ENCODE results near the gene ACAD9. TPM values are rescaled to one million over a fixed set of nuclear protein-coding genes. Genes with fewer than 3 reads are reported as not detected.
"Not testable (repeated sequence)": the region's sequence is repeated elsewhere in the genome, so short reads cannot be mapped to it uniquely, and the experiment has no call there.

ACAD9 gene
- total RNA-seq, 1 donor from 2014 or later: 45.6 TPM

GRCh38 chr3:128889139-128889894, 9.9 kb downstream of the ACAD9 start:
- DNase-seq (ENCODE audit: extremely low read depth, low read depth, low spot score): no peak

DNA sequence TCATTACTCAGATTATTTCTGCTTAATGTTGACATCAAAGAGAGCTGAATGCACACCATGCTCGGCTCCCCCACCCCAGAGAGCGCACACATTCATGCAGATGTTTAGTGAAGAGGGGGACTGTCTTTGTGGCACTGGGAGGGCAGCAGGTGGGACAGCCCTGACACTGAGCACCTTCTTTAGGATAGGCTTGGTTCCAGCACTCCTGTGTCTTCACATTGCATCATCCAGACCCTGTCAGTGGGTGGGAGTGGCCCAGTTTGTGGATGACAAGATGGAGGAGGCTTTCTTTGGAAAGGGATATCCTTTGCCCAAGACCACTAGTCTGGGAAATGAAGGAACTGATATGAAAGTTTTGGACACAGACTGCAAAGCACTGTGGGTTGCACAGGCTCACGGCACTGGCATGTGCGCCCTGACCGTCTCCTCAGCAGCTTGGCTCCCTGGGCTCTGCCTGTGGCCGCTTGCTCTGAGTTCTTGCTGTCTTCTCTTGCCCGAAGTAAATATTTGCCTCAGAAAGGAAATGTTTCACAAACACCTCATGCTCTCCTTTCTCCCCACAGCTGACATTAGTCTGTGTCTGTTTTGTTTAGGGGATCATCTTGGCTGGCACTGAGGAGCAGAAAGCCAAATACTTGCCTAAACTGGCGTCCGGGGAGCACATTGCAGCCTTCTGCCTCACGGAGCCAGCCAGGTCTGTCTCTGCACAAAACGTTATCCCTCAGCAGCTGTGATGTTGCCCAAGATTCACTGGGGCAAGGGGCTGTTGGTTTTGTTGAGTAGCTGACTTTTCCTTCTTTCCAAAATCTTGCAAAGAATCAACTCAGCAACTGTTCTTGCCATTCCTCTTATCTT, 16.6 kb downstream of the ACAD9 start:
- no peak for DNase-seq (ENCODE audit: extremely low read depth, low read depth, low spot score)

- no peak for DNase-seq (ENCODE audit: extremely low read depth, low read depth, low spot score)
These were observed 23.0 kb downstream of the ACAD9 start for GRCh38 chr3:128902426-128902825.

DNA sequence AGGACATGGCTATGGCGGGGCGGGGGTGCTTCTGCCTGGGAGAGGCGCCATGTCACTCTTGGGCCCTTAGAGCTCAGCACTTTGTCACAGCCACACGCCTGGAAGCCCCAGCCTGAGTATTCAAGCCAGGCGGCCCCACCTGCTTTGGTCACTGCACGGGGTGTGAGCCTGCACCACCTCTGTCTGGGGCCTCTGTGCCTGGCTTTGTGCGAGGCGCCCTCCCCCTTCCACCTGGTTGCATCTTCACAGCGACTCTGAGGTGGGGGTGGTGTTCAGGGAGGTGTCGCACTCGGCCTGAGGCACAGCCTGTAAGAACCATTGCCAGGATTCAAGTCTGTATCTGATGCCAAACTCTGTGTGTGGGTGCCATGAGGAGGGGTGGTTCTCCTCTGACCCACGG, 24.1 kb downstream of the ACAD9 start:
- no peak for DNase-seq (ENCODE audit: extremely low read depth, low read depth, low spot score)

DNA sequence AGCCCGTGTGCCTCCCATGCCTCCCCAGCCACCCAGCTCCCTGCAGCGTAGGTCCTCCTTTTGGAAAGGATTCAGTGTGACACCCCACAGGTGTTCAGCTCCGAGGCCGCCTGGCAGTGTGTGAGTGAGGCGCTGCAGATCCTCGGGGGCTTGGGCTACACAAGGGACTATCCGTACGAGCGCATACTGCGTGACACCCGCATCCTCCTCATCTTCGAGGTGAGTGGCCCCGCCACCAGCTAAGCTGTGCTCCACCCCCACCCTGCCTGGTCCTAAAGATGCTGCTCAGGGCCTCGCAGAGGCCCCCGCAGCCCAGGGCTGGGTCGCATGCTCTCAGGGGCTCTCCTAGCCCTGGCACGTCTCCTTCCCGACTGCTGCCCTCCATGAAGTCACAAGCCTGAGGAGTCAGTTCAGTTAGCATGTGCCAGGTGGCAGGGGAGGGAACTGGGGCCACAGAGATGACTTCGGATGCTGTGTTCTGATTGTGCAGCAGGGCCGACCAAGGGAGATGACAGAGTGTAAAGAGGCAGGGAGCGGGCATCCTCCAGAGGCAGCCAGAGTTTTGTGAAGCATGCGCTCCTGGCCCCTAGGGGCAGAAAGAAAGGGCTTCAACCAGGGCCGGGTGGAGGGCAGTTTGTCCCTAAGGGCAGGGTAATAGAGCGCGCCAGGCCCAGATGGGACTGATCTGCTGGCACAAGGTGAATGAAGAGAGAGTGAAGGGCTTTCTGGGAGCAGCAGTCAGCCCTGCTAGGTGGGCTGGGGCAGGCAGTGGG, 26.8 kb downstream of the ACAD9 start:
- DNase-seq (ENCODE audit: extremely low read depth, low read depth, low spot score): no peak

DNA sequence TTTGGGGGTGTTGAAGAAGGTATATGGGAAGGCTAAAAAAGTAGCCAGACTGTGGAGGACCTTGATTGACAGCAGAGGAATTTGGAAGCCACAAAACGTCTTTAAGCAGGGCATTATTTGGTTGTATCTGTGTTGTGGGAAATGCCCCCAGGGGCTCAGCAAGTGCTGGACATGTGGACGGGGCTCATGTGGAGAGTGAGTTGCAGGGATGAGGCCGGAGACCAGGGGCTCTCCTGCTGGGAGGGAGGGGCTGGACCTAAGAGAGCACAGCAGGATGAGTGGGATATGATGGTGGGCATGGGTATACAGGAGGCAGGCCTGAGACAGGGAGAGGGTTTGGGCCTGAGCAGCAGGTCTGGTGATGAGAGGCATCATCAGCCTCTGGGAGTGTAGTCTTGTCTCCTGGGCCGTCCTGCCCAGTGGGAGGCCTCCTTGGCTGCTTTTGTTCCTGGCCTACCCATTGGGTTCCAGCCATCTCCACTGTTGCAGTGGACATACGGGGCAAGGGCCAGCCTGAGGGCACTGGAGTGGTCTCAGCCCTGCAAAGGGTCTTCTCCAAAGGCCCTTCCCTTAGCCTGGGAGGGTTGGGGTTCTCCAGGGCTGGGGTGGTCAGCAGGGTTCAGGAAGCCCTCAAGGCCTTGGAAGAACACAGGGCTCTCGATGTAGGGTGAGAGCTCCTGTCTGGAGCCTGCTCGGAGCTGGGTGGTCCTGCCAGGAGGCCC, 27.5 kb downstream of the ACAD9 start:
- DNase-seq (ENCODE audit: extremely low read depth, low read depth, low spot score): no peak

GRCh38 chr3:128907706-128908445, 28.5 kb downstream of the ACAD9 start:
- no peak for DNase-seq (ENCODE audit: extremely low read depth, low read depth, low spot score)

DNA sequence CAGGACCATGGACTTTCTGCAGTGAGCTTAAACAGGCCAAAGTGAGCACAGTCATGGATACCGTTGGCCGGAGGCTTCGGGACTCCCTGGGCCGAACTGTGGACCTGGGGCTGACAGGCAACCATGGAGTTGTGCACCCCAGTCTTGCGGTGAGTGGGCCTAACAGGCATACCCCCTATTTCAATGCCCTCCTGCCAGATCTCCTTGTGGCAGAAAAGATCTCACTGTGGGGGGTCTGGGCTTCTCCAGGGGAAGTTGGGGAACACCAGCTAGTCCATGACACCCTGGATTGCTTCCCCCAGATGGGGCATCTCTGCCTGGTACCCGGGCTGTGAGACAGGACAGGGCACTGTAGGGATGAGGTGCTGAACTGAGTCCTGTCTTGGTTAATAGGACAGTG, 29.5 kb downstream of the ACAD9 start:
- no peak for DNase-seq (ENCODE audit: extremely low read depth, low read depth, low spot score)

DNA sequence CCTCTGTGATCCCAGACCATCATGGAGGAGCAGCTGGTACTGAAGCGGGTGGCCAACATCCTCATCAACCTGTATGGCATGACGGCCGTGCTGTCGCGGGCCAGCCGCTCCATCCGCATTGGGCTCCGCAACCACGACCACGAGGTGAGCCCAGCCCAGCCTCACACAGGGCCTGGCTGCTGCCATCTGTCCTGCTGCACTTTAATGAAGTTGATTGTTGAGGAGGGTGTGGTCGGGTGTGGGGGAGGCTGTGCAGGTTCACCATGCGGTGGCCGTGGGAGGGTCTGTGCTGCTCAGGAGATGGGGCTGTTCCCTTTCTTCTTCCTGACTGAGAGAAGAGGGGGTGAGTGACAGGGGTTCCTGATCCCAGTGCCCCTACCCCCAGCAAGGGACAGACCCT, 30.6 kb downstream of the ACAD9 start:
- no peak for DNase-seq (ENCODE audit: extremely low read depth, low read depth, low spot score)

- DNase-seq (ENCODE audit: extremely low read depth, low read depth, low spot score): no peak
These were observed 32.5 kb downstream of the ACAD9 start for GRCh38 chr3:128911911-128912310.

GRCh38 chr3:128914966-128915645, 35.7 kb downstream of the ACAD9 start:
- DNase-seq (ENCODE audit: extremely low read depth, low read depth, low spot score): no peak

- no peak for DNase-seq (ENCODE audit: extremely low read depth, low read depth, low spot score)
These were observed 37.9 kb downstream of the ACAD9 start for GRCh38 chr3:128917291-128917690.

- no peak for DNase-seq (ENCODE audit: extremely low read depth, low read depth, low spot score)
These were observed 40.6 kb downstream of the ACAD9 start for GRCh38 chr3:128919988-128920387.

GRCh38 chr3:128922804-128923459, 43.5 kb downstream of the ACAD9 start:
- DNase-seq (ENCODE audit: extremely low read depth, low read depth, low spot score): no peak

GRCh38 chr3:128923576-128923975, 44.2 kb downstream of the ACAD9 start:
- DNase-seq (ENCODE audit: extremely low read depth, low read depth, low spot score): no peak

DNA sequence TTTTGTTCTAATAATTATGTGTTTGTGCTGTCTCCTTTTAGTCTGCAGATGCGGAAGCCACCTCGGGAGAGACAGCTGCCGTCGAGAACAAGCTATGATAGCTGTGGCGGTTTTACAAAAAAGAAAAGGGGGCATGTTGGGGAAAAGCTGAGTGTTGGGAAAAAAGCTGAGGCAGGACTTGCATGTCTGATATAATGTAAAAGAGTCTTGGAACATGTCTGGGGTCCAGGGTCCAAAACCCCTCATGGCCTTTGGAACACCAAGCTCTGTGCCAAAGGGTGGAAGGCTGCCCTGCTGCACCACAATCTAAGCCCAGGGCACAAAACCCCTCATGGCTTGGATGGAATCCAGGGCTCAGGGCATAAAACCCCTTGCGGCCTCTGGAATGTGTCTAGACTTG, 44.6 kb downstream of the ACAD9 start:
- not testable (repeated sequence) for DNase-seq (ENCODE audit: extremely low read depth, low read depth, low spot score)

GRCh38 chr3:128929364-128929763, 49.9 kb downstream of the ACAD9 start:
- DNase-seq (ENCODE audit: extremely low read depth, low read depth, low spot score): no peak

GRCh38 chr3:128931046-128931445, 51.6 kb downstream of the ACAD9 start:
- DNase-seq (ENCODE audit: extremely low read depth, low read depth, low spot score): no peak
